ENCODE data around the gene JPH4.

DNA sequence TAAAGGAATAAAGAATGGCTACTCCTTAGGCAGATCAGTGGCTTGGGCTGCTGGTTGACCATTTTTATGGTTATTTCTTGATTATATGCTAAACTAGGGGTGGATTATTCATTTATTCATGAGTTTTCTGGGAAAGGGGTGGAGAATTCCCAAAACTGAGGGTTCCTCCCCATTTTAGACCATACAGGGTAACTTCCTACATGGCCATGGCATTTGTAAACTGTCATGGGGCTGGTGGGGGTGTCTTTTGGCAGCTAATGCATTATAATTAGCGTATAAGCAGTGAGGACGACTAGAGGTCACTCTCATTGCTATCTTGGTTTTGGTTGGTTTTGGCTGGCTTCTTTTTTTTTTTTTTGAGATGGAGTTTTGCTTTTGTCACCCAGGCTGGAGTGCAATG is 25.6 kb upstream of the JPH4 start:
- TF ChIP-seq, protein P1, sequence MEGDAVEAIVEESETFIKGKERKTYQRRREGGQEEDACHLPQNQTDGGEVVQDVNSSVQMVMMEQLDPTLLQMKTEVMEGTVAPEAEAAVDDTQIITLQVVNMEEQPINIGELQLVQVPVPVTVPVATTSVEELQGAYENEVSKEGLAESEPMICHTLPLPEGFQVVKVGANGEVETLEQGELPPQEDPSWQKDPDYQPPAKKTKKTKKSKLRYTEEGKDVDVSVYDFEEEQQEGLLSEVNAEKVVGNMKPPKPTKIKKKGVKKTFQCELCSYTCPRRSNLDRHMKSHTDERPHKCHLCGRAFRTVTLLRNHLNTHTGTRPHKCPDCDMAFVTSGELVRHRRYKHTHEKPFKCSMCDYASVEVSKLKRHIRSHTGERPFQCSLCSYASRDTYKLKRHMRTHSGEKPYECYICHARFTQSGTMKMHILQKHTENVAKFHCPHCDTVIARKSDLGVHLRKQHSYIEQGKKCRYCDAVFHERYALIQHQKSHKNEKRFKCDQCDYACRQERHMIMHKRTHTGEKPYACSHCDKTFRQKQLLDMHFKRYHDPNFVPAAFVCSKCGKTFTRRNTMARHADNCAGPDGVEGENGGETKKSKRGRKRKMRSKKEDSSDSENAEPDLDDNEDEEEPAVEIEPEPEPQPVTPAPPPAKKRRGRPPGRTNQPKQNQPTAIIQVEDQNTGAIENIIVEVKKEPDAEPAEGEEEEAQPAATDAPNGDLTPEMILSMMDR (IDR thresholded peaks at IDR 0.05) = no peak
- no peak for TF ChIP-seq POLR2A (IDR thresholded peaks at IDR 0.05)

Data from body of pancreas (tissue), 4 donors.